ENCODE data around the gene CACNG6. TPM values are rescaled to one million over a fixed set of nuclear protein-coding genes. Genes with fewer than 3 reads are reported as not detected.

CACNG6 gene
- total RNA-seq, 1 donor, result under 0.01 TPM

- peak overlapping the region; percentile 51 for H3K4me3 ChIP-seq (ENCODE audit: low read depth, low read length)
- peak; percentile 94 for DNase-seq (ENCODE audit: low read depth)
- peak; percentile 7 for TF ChIP-seq CTCF (IDR thresholded peaks at IDR 0.05; ENCODE audit: insufficient read depth, low read depth, low read length)
These were observed 10.7 kb upstream of the CACNG6 start for GRCh38 chr19:53980539-53981375.

GRCh38 chr19:53981376-53981951 lies 10.0 kb upstream of the CACNG6 start:
- peak overlapping the region; percentile 51 for H3K4me3 ChIP-seq (ENCODE audit: low read depth, low read length)
- no peak for TF ChIP-seq CTCF (IDR thresholded peaks at IDR 0.05; ENCODE audit: insufficient read depth, low read depth, low read length)
- DNase-seq (ENCODE audit: low read depth), result no peak

DNA sequence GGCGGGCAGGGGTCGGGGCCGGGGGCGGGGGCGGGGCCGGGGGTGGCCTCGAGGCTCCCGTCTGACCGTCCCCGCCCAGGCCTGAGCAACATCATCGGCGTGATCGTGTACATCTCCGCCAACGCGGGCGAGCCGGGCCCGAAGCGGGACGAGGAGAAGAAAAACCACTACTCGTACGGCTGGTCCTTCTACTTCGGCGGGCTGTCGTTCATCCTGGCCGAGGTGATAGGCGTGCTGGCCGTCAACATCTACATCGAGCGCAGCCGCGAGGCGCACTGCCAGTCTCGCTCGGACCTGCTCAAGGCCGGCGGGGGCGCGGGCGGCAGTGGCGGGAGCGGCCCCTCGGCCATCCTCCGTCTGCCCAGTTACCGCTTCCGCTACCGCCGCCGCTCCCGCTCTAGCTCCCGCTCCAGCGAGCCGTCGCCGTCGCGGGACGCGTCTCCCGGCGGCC lies 9.4 kb upstream of the CACNG6 start:
- peak overlapping the region; percentile 52 for H3K4me3 ChIP-seq (ENCODE audit: low read depth, low read length)
- peak; percentile 27 for DNase-seq (ENCODE audit: low read depth)
- TF ChIP-seq CTCF (IDR thresholded peaks at IDR 0.05; ENCODE audit: insufficient read depth, low read depth, low read length), result no peak

- peak; percentile 49 for DNase-seq (ENCODE audit: low read depth)
- H3K4me3 ChIP-seq (ENCODE audit: low read depth, low read length), result peak overlapping the region; percentile 9
- no peak for TF ChIP-seq CTCF (IDR thresholded peaks at IDR 0.05; ENCODE audit: insufficient read depth, low read depth, low read length)
These were observed 8.8 kb upstream of the CACNG6 start for GRCh38 chr19:53982611-53983010.

GRCh38 chr19:53983457-53984289 lies 7.8 kb upstream of the CACNG6 start:
- no peak for TF ChIP-seq CTCF (IDR thresholded peaks at IDR 0.05; ENCODE audit: insufficient read depth, low read depth, low read length)
- no peak overlapping the region for H3K4me3 ChIP-seq (ENCODE audit: low read depth, low read length)
- no peak for DNase-seq (ENCODE audit: low read depth)

DNA sequence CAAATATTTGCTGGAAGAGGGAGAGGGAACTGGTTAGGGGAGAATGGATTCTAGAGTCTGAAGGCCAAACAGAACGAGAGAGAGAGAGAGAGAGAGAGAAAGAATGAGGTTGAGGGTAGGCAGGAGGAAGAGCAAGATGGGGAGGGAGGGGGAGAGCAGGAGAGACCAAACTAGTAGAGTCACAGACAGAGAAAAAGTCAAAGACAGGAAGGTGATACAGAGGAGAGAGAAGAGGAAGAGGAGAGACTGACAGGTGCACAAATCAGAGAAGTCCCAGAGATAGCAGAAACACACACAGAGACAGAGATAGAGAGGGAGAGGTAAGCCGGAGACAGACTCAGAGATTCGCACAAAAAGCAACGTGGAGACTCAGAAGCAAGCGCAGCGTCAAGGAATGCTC lies 5.6 kb upstream of the CACNG6 start:
- H3K4me3 ChIP-seq (ENCODE audit: low read depth, low read length), result no peak overlapping the region
- no peak for DNase-seq (ENCODE audit: low read depth)
- TF ChIP-seq CTCF (IDR thresholded peaks at IDR 0.05; ENCODE audit: insufficient read depth, low read depth, low read length), result no peak

Data from fibroblast of villous mesenchyme (primary cell).